CD14-positive monocyte (primary cell): Measurements from ENCODE around the gene UGT1A10. TPM values are rescaled to one million over a fixed set of nuclear protein-coding genes. Genes with fewer than 3 reads are reported as not detected.

Experiments
- DNase-seq, 3 donors: peaks; one replicate each; pipeline ENCODE4 v3.0.0-alpha.2; 2011 to 2022
- H2AFZ ChIP-seq: 2 replicates; pipeline ENCODE4 v1.6.0; 2012; ENCODE audit warnings: mild to moderate bottlenecking, low read depth, low read length, inconsistent platforms; ENCODE audit not compliant: insufficient read depth, poor library complexity, severe bottlenecking
- H3K27ac ChIP-seq, 2 donors: 1 replicate in 1 of 2; 2 replicates in 1 of 2; pipeline ENCODE4 v1.5.1; 2012 to 2013; ENCODE audit warnings: low read length in 2 of 2, control low read depth in 1 of 2, inconsistent platforms in 1 of 2, low read depth in 1 of 2, mild to moderate bottlenecking in 1 of 2
- H3K27me3 ChIP-seq, 2 donors: one replicate each; pipeline versions ENCODE4 v1.6.0 to v1.6.1; 2011 to 2013; ENCODE audit warnings: low read length in 2 of 2; ENCODE audit not compliant: control insufficient read depth in 2 of 2, insufficient read depth in 2 of 2
- H3K36me3 ChIP-seq, 2 donors: replicated peaks in 1 of 2; 1 replicate in 1 of 2; 2 replicates in 1 of 2; pipeline versions ENCODE4 v1.5.1 to v1.6.1; 2012 to 2013; ENCODE audit warnings: low read length in 2 of 2, control low read depth in 1 of 2, inconsistent platforms in 1 of 2, mild to moderate bottlenecking in 1 of 2; ENCODE audit not compliant: insufficient read depth in 2 of 2, control insufficient read depth in 1 of 2
- H3K4me1 ChIP-seq, 2 donors: 1 replicate in 1 of 2; 2 replicates in 1 of 2; pipeline versions ENCODE4 v1.5.1 to v1.6.1; 2012 to 2013; ENCODE audit warnings: low read length in 2 of 2, control low read depth in 1 of 2, inconsistent platforms in 1 of 2, mild to moderate bottlenecking in 1 of 2, moderate library complexity in 1 of 2; ENCODE audit not compliant: insufficient read depth in 2 of 2, control insufficient read depth in 1 of 2
- H3K4me2 ChIP-seq: replicated peaks from 2 replicates; pipeline ENCODE3; 2012; ENCODE audit warnings: low read length, moderate library complexity, mild to moderate bottlenecking; ENCODE audit not compliant: poor library complexity, severe bottlenecking; ENCODE audit errors: extremely low read depth
- H3K4me3 ChIP-seq, 3 experiments: fragments of 200-600 bp in 1 of 3; sonication (generic) in 1 of 3; replicated peaks in 1 of 3; 1 replicate in 2 of 3; 2 replicates in 1 of 3; pipeline ENCODE4 v1.5.1; 2011 to 2013; ENCODE audit warnings: low read length in 3 of 3, mild to moderate bottlenecking in 3 of 3, control low read depth in 2 of 3, low read depth in 2 of 3, inconsistent platforms in 1 of 3, moderate library complexity in 1 of 3
- H3K79me2 ChIP-seq: 2 replicates; pipeline ENCODE4 v1.6.0; 2012; ENCODE audit warnings: mild to moderate bottlenecking, control low read depth, inconsistent platforms, low read length, moderate library complexity; ENCODE audit not compliant: insufficient read depth
- H3K9ac ChIP-seq: 2 replicates; pipeline ENCODE4 v1.6.0; 2017; ENCODE audit warnings: low read length, mild to moderate bottlenecking; ENCODE audit not compliant: insufficient read depth, poor library complexity, severe bottlenecking
- H3K9me3 ChIP-seq, 2 donors: replicated peaks in 1 of 2; 1 replicate in 1 of 2; 2 replicates in 1 of 2; pipeline versions ENCODE4 v1.5.1 to v1.6.1; 2012 to 2013; ENCODE audit warnings: low read length in 2 of 2, control low read depth in 1 of 2; ENCODE audit not compliant: control insufficient read depth in 1 of 2, insufficient read depth in 1 of 2
- H4K20me1 ChIP-seq: 2 replicates; pipeline ENCODE4 v1.6.0; 2012; ENCODE audit warnings: mild to moderate bottlenecking, low read length, control low read depth, moderate library complexity; ENCODE audit not compliant: insufficient read depth
- H3K27ac Mint-ChIP-seq, 7 donors: one replicate each; pipeline ENCODE4 v1.8.0; 2020; ENCODE audit warnings: mild to moderate bottlenecking in 7 of 7, mixed read lengths in 7 of 7, moderate library complexity in 6 of 7, inconsistent platforms in 2 of 7
- H3K27me3 Mint-ChIP-seq, 3 donors: one replicate each; pipeline ENCODE4 v1.8.0; 2021 to 2022; ENCODE audit warnings: low read depth in 3 of 3, mild to moderate bottlenecking in 3 of 3, mixed read lengths in 3 of 3, moderate library complexity in 3 of 3, inconsistent platforms in 1 of 3
- H3K36me3 Mint-ChIP-seq, 2 donors: one replicate each; pipeline ENCODE4 v1.8.0; 2020; ENCODE audit warnings: mixed read lengths in 2 of 2, inconsistent platforms in 1 of 2, mild to moderate bottlenecking in 1 of 2
- H3K4me1 Mint-ChIP-seq: one replicate; pipeline ENCODE4 v1.8.0; 2020; ENCODE audit warnings: mild to moderate bottlenecking, mixed read lengths
- H3K4me3 Mint-ChIP-seq, 2 donors: one replicate each; pipeline ENCODE4 v1.8.0; 2020; ENCODE audit warnings: mild to moderate bottlenecking in 2 of 2, mixed read lengths in 2 of 2, moderate library complexity in 1 of 2
- H3K9me3 Mint-ChIP-seq, 7 donors: one replicate each; pipeline ENCODE4 v1.8.0; 2020 to 2022; ENCODE audit warnings: mixed read lengths in 7 of 7, mild to moderate bottlenecking in 6 of 7, moderate library complexity in 6 of 7, inconsistent platforms in 2 of 7
- CTCF ChIP-seq: fragments of 200-600 bp; IDR thresholded peaks from one replicate; pipeline ENCODE4 v1.8.0; 2022; ENCODE audit warnings: antibody characterized with exemption, mild to moderate bottlenecking
- WGBS: methylation state at CpG from one replicate; pipeline ENCODE4 v1.1.5; 2013; ENCODE audit warnings: missing lambda C conversion rate; ENCODE audit not compliant: insufficient coverage; 5-methylcytosine and 5-hydroxymethylcytosine counted together
- intact Hi-C, 2 donors: fragments of 100-400 bp; cut with micrococcal nuclease; formaldehyde crosslinking; loops; one replicate each; pipeline versions ENCODE4 v1.15.0 to v1.15.1; 2023
- polyA plus RNA-seq, 3 donors: library from polyadenylated mRNA; depleted of rRNA in 1 of 3; unstranded in 2 of 3; stranded (reverse) in 1 of 3; fragments of 300-500 nt in 2 of 3; fragments of >200 nt in 1 of 3; fragmentation: Illumina TruSeq in 2 of 3; gene quantifications; 1 replicate in 2 of 3; 2 replicates in 1 of 3; pipeline ENCODE4 v1.2.3, GENCODE V29; 2012 to 2021

UGT1A10 gene
- polyA plus RNA-seq, 3 donors: not detected

- no peaks in the 10 kb centered on the region for H3K79me2 ChIP-seq
- H3K27me3 Mint-ChIP-seq: peaks cover 1 to 5% (median 3%) of the 10 kb centered on the region in 3 donors
- intact Hi-C loops: no loop called here
Observed at GRCh38 chr2:233663911-233664310, 27.7 kb downstream of the UGT1A10 start.

GRCh38 chr2:233668605-233669260, 32.5 kb downstream of the UGT1A10 start:
- H2AFZ ChIP-seq: no peak overlapping the region
- Mint-ChIP-seq H3K36me3 (no peaks in the 10 kb centered on the region), H3K4me3 (no peak overlapping the region), H3K27me3 (no peaks in the 10 kb centered on the region), H3K4me1 (no peaks in the 10 kb centered on the region), H3K27ac (no peak overlapping the region), H3K9me3 (peaks cover 3 to 12% (median 5%) of the 10 kb centered on the region in 7 donors)
- no peak for TF ChIP-seq CTCF
- peaks cover 9% of the 10 kb centered on the region in 2 donors for H3K9me3 ChIP-seq
- H3K36me3 ChIP-seq: no peaks in the 10 kb centered on the region
- intact Hi-C loops: no loop called here
- no peak overlapping the region for H3K4me2 ChIP-seq
- H4K20me1 ChIP-seq: no peaks in the 10 kb centered on the region
- no peak overlapping the region for H3K9ac ChIP-seq
- no peaks in the 10 kb centered on the region for H3K27me3 ChIP-seq
- DNase-seq: no peak
- no peaks in the 10 kb centered on the region for H3K4me1 ChIP-seq
- H3K27ac ChIP-seq: no peak overlapping the region
- no peak overlapping the region for H3K4me3 ChIP-seq
- WGBS: no CpG with 5 or more reads among the region's 4 CpGs
- no peaks in the 10 kb centered on the region for H3K79me2 ChIP-seq

More at GRCh38 chr2:233663911-233664310, 27.7 kb downstream of the UGT1A10 start:
- H3K4me3 ChIP-seq: no peak overlapping the region
- H3K27ac Mint-ChIP-seq: no peak overlapping the region
- no peak overlapping the region for H3K27ac ChIP-seq
- H4K20me1 ChIP-seq: no peaks in the 10 kb centered on the region
- no peaks in the 10 kb centered on the region for H3K36me3 Mint-ChIP-seq
- peaks cover 9% of the 10 kb centered on the region in 2 donors for H3K9me3 ChIP-seq
- no peak for TF ChIP-seq CTCF
- no peak overlapping the region for H3K4me2 ChIP-seq
- no peaks in the 10 kb centered on the region for H3K4me1 ChIP-seq
- no peak overlapping the region for H3K9ac ChIP-seq
- H3K9me3 Mint-ChIP-seq: peaks cover 6 to 20% (median 9%) of the 10 kb centered on the region in 7 donors
- no peak for DNase-seq
- no peaks in the 10 kb centered on the region for H3K27me3 ChIP-seq
- no peaks in the 10 kb centered on the region for H3K4me1 Mint-ChIP-seq
- no peak overlapping the region for H2AFZ ChIP-seq
- no peak overlapping the region for H3K4me3 Mint-ChIP-seq
- no CpG with 5 or more reads among the region's 1 CpG for WGBS
- H3K36me3 ChIP-seq: no peaks in the 10 kb centered on the region
